ENCODE data around the gene NFIC. TPM values are rescaled to one million over a fixed set of nuclear protein-coding genes. Genes with fewer than 3 reads are reported as not detected.

Gene NFIC
- total RNA-seq, 1 experiment from 2014 or later = 8.0 TPM

DNA sequence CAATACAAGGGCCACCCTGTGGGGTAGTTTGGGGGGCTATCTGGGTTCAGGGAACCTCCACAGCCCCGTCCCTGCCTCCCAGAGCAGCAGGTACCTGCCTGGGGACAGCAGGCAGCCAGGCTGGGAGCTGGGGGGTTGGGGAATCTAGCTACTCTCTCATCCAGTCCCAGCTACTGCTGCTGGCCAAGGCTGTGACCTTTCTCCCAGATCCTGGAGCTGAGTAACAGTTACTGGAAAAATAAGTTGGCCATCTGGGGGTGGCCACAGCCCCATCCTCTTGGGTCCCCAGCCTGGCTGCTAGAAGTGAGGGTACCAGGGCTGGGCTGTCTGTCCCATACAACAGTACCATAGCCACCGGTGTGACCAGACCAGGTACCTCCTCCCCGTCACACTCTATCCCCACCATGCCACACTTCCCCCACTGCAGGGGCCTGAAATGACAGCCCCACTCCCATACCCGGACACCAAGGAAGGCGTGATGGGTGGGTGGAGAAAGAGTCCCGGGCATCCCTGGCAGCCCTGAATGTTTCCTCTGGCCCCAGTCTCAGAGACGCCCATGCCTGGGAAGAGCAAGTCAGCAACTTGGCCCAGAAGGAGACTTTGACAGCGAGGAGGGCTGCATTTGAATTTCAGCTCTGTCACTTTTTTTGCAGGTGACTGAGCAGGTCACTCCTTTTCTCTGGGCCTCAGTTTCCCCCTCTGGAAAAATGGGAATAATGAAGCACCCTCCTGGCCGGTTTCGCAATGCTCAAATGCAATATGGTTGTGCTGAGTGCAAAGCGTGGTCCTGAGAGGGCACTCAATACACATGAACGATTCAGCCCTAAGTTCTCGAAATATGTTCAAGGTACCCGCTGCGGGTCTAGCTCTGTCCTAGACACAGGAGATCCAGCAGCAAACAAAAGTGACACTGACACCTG is 30.7 kb upstream of the NFIC start:
- no peaks in the 10 kb centered on the region for H4K20me1 ChIP-seq (ENCODE audit: control insufficient read depth, insufficient read depth, insufficient read length)
- TF ChIP-seq, protein P1, sequence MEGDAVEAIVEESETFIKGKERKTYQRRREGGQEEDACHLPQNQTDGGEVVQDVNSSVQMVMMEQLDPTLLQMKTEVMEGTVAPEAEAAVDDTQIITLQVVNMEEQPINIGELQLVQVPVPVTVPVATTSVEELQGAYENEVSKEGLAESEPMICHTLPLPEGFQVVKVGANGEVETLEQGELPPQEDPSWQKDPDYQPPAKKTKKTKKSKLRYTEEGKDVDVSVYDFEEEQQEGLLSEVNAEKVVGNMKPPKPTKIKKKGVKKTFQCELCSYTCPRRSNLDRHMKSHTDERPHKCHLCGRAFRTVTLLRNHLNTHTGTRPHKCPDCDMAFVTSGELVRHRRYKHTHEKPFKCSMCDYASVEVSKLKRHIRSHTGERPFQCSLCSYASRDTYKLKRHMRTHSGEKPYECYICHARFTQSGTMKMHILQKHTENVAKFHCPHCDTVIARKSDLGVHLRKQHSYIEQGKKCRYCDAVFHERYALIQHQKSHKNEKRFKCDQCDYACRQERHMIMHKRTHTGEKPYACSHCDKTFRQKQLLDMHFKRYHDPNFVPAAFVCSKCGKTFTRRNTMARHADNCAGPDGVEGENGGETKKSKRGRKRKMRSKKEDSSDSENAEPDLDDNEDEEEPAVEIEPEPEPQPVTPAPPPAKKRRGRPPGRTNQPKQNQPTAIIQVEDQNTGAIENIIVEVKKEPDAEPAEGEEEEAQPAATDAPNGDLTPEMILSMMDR (conservative IDR thresholded peaks at IDR 0.05) = no peak
- Mint-ChIP-seq H3K9me3 (no peaks in the 10 kb centered on the region; a peak in 2 of 5 replicates), H3K27ac (no peak overlapping the region), H3K27me3 (ENCODE audit: low read depth) (peaks cover 59% of the 10 kb centered on the region), H3K36me3 (ENCODE audit: insufficient read depth in 1 of 3, low read depth in 3 of 3) (no peaks in the 10 kb centered on the region), H3K4me3 (no peak overlapping the region), H3K4me1 (no peaks in the 10 kb centered on the region)
- no peak overlapping the region for H3K23ac ChIP-seq (ENCODE audit: insufficient read length, low read depth, low read length)
- H3K56ac ChIP-seq (ENCODE audit: insufficient read length, low read depth, low read length) = no peak overlapping the region
- H3K27me3 ChIP-seq (ENCODE audit: insufficient read depth, low read length) = no peaks in the 10 kb centered on the region; the same call in 1 of the 2 replicates
- H3K9me3 ChIP-seq (ENCODE audit: control insufficient read depth, low read depth, low read length) = no peaks in the 10 kb centered on the region
- H3K14ac ChIP-seq (ENCODE audit: insufficient read depth, low read length) = no peak overlapping the region
- H2AFZ ChIP-seq (ENCODE audit: low read length) = no peak overlapping the region
- no peak overlapping the region for H3K9ac ChIP-seq (ENCODE audit: extremely low read depth, insufficient read length, low read length)
- H2BK20ac ChIP-seq (ENCODE audit: low read depth, low read length, poor library complexity, severe bottlenecking) = no peak overlapping the region
- no peak overlapping the region for H3K4me2 ChIP-seq (ENCODE audit: insufficient read depth, insufficient read length, low read length)
- no peak overlapping the region for H3K18ac ChIP-seq (ENCODE audit: insufficient read length, low read depth, low read length)
- H3K23me2 ChIP-seq (ENCODE audit: insufficient read length, low read depth, low read length, poor library complexity, severe bottlenecking) = no peaks in the 10 kb centered on the region
- H3K27ac ChIP-seq (ENCODE audit: insufficient read length, low read depth, low read length) = no peak overlapping the region
- no peak overlapping the region for H2BK120ac ChIP-seq (ENCODE audit: low read depth, low read length, poor library complexity, severe bottlenecking)
- no peak overlapping the region for H2BK12ac ChIP-seq (ENCODE audit: insufficient read length, low read depth, low read length)
- H4K8ac ChIP-seq (replicated peaks; ENCODE audit: insufficient read length, low read depth, low read length) = no peak overlapping the region
- H4K91ac ChIP-seq (ENCODE audit: insufficient read length, low read depth, low read length) = no peak overlapping the region
- no peak overlapping the region for H3K4ac ChIP-seq (ENCODE audit: low read depth, low read length)
- H2BK15ac ChIP-seq (ENCODE audit: low read depth, low read length) = no peak overlapping the region
- H2AK5ac ChIP-seq (ENCODE audit: insufficient read length, low read length) = no peak overlapping the region
- H4K5ac ChIP-seq (ENCODE audit: insufficient read length, low read depth, low read length) = no peak overlapping the region
- H2BK5ac ChIP-seq (ENCODE audit: insufficient read length, low read length) = no peak overlapping the region
- H3K79me2 ChIP-seq (ENCODE audit: insufficient read depth, low read length) = no peaks in the 10 kb centered on the region
- H3K79me1 ChIP-seq (ENCODE audit: insufficient read depth, low read depth, low read length, poor library complexity, severe bottlenecking) = no peaks in the 10 kb centered on the region
- WGBS (ENCODE audit: extremely low coverage, insufficient read length, low lambda C conversion rate) = no CpG with 5 or more reads among the region's 15 CpGs
- no peaks in the 10 kb centered on the region for H3K4me1 ChIP-seq (ENCODE audit: insufficient read depth, low read length)
- no peak for DNase-seq
- H3T11ph ChIP-seq (ENCODE audit: low read length) = no peak overlapping the region
